GM21515 (cell line): ENCODE data around the gene PARP4.
"Not testable (repeated sequence)": the region's sequence is repeated elsewhere in the genome, so short reads cannot be mapped to it uniquely, and the experiment has no call there.

Experiments used
- ATAC-seq: cut with Tn5 transposase; IDR thresholded peaks from one replicate; pipeline ENCODE4 v1.9.1; 2021; ENCODE audit not compliant: unreplicated experiment

Gene PARP4

GRCh38 chr13:24506283-24506682 lies 6.3 kb downstream of the PARP4 start:
- ATAC-seq = not testable (repeated sequence)

DNA sequence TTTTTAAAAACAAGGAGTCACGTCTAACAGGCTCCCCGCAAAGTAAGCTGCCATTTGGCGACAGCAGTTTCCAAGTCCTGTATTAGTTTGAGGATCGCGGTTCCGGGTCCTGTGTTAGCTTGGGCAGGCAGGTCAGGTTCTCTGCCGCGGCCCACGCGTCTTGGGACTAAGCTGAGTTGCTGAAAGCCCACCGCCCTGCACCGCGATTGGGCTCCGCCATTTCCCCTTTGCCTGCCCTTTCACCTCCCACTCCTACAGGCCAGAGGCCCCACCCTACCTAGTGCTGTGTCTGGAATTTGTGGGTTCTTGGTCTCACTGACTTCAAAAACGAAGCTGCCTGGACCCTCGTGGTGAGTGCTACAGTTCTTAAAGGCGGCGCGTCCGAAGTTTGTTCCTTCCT lies 6.8 kb downstream of the PARP4 start:
- no peak for ATAC-seq

GRCh38 chr13:24505256-24505655 lies 7.3 kb downstream of the PARP4 start:
- no peak for ATAC-seq

GRCh38 chr13:24503379-24503696 lies 9.2 kb downstream of the PARP4 start:
- ATAC-seq = no peak

DNA sequence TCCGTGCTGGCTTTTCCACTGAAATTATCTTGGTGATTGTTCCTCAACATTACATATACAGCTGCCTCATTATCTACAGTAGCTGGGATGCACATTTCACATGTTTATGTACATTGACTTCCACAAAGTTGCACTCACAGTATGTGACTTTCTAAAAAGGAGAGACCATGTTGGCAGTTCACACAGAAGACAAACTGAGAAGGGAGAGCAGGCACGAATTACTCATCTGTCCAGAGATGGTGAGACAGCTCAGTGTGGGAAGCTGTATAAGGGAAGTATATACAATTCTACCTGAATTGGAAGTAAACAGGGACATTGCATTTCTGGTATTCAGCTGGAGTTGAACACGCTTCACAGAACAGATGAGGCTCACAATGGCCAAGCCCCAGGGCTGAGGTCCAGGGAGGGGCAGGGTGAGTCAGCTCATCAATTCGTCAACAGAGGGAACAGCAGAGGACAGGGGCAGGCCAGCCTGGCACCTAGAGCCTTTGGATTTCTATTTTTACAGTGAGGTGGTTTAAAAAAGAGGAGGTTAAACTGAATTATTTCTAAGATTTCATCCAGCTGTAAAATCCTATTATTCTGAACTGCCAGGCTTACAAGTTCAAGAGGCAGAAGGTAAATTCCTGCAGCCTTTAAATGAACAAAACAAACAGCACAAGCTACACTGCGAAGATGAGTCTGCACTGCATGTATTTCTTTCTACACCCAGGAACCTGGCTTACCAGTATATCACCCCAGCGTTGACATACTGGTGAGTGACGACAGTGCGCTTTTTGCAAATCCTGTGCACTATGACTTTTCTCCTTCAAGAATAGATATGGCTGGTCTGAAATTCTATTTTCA lies 9.8 kb downstream of the PARP4 start:
- ATAC-seq = no peak

DNA sequence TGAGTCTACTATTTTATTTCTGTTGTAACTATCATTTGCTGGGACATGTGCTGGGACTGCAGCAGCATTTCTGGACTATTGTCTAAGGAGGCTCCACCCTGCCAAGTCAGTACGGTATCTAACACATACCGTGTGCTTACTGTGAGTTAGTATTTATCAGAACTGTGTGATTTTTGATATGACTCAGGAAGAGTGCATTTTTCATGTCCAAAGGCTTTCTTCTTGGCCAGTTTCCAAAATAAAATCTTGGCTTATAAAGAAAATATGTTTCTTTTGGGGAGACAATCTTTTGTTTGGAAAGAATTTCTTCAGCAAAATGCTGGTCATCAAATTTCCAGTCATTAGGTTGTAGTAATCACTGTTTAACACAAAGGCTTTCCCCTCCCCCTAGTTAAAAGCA lies 11.6 kb downstream of the PARP4 start:
- ATAC-seq = no peak

DNA sequence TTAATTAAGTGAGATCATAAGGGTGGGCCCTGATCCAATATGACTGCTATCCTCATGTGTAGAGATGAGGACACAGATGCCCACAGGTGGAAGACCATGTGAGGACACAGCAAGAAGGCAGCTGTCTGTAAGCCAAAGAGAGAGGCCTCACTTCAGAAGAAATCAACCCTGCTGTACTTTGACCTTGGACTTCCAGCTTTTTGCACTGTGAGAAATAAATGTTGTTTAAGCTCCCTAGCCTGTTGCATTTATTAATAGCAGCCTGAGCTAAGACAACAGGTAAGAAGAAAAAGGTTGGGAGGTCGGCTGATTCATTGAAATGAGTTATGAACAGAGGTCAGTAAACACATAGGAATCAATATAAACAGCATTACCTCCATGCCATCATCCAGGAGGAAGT lies 14.8 kb downstream of the PARP4 start:
- no peak for ATAC-seq

DNA sequence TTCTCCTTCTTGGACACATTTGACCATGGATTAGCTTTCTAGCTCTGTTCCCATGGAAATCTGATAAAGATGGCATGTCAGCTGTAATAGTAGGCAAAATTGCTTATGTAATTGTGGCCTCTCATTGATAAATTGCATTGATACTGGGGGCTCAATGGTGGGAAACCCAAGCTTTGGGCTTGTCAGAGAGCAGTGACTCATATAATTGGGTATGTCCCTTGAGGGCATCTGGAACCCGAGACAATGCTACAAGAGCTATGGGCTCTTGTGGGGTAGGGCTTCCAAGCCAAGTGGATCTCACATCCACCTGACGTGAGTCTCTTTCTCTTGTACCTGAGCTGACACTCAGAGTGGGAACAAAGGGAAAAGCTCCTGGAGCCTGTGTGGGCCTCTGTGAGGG lies 16.3 kb downstream of the PARP4 start:
- ATAC-seq = not testable (repeated sequence)

DNA sequence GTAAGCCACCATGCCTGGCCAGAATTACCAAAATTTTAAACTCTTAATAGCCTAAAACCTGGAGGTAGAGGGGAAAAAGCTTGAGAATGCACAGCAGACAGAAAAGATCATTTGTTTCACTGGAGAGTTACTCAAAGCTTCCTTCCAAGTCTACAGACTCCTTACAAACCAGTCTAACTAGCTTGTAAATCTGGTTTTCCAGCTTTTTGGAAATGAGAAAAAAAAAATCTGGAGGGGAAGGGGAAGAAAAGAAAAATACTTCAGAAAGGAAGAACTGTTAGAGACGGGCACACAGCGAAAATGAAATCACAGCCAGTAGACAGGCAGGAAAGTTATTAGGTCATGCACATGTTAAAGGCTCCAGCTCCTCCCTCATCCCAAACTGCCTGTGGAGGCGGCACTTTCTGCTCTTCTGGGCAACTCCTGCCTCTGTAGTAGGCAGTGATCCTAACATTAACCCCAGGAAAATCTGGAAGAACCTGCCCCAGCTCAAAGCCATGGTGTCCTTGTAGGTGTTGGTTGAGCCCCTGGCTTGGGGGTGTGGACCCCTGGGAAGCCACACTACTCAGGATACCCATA lies 17.3 kb downstream of the PARP4 start:
- no peak for ATAC-seq

- no peak for ATAC-seq
Measured at GRCh38 chr13:24493356-24493755, 19.2 kb downstream of the PARP4 start.

- ATAC-seq = no peak
Measured at GRCh38 chr13:24491845-24492244, 20.7 kb downstream of the PARP4 start.

DNA sequence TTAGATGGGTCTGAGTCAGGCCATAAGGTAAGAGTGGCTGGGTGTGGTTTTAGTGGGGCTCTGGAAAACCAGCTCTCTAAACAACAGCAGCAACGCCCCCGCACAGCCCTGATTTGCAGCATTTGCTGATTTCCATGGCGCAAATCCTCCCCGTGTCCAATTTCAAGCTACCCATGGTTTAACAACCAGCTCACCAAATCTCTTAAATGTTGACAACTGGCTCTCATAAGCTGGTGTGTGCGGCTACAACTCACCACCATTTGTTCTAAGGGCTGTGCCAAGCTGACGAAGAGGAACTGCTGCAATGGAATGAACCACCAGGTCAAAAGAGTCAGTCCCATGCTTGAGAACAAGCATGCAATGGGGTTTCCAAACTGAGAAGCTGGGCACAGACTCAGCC lies 22.9 kb downstream of the PARP4 start:
- ATAC-seq = no peak

GRCh38 chr13:24488092-24488491 lies 24.5 kb downstream of the PARP4 start:
- ATAC-seq = not testable (repeated sequence)

DNA sequence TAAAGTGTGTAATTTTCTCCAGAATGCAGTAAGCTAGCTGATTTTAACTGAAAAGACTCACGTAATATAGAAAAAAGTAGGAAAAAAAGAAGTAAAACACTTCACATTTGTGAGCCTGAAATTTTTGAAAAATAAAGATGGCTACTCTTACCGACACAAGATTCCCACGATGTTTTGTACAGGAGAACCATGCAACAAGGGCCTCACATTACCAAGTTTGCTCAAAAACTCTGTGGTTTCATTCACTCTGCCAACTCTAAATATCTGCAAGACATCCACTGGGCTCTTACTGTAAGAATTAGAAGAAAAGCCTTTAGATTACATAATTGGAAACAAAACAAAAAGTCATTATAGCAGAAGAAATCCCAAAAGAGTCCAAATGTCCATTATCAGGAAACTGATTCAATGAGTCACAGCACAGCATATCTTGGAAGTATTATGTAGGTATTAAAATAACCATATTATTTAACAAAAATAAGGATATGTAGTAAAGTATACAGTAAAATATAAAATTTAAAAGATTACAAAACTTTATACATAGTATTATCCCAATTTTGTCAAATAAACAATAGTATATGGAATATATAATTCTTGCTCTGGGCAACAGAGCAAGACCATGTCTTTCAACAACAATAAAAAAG lies 26.4 kb downstream of the PARP4 start:
- ATAC-seq = not testable (repeated sequence)

DNA sequence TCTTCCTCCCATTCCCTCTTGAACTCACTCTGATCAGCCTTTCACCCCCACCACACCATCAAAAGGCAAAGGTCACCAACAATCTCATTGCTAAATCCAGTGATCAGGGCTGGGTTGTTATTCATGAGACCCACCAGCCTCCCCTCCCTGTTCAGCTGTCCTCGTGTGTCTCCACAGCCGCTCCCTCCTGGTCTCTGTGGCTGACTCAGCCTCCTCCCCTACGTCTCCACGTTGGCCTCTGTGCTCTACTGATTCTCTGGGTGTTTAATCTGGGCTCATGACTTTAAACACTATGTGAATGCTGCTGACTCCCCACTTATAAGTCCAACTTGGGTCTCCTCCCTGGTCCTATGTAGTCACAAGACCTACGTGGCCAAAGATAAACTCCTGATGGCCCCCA lies 38.9 kb downstream of the PARP4 start:
- no peak for ATAC-seq

DNA sequence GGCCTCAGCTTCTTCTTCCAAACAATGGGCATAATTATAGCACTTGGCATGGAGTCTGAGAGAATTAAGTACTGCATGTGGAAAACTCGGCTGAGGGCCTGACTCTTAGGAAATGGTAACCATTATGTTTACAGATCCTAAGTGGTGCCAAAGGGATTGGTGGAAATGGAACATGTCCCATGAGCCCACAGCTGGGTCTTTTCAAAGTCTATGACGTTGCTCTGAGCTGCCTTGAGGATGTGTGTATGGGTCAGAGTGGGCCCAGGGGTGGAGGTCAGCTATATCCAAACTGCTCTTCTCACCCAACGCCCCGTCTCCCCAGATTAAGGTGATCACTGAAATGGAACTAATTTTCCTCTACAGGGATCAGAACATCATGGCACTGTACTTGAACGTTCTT lies 40.4 kb downstream of the PARP4 start:
- not testable (repeated sequence) for ATAC-seq

DNA sequence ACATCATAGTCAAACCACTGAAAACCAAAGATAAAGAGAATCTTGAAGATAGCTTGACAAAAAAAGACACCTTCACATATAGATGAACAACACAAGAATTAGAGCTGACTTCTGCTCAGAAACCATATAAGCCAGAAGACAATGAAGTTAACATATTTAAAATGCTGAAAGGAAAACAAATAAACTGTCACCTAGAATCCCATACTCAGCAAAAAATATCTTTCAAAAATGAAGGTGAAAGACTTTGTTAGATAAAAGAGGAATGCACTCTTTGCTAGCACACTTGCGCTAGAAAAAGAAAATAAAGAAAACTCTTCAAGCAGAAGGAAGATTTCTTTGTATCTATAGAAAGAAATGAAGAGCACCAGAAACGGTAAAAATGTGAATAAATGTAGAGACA lies 49.5 kb downstream of the PARP4 start:
- no peak for ATAC-seq

GRCh38 chr13:24460256-24460655 lies 52.3 kb downstream of the PARP4 start:
- ATAC-seq = no peak

- ATAC-seq = no peak
Measured at GRCh38 chr13:24459726-24460125, 52.9 kb downstream of the PARP4 start.

DNA sequence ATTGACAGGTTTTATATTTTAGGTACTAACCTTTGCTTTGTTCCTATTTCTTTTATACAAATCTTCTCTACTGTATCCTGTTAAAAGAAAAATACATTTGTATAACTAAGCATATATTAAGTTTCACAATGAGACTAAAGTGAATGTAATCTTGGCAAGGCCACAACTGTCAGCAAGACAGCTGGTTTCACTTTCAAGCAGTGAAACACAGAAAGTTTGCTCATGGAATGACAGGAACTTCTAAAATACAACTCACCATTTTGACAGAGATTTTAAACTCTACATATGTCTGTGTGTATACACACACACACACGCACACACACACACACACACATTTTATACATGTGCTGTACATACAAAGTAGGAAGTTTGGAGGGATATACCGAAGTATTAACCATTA lies 53.3 kb downstream of the PARP4 start:
- no peak for ATAC-seq

DNA sequence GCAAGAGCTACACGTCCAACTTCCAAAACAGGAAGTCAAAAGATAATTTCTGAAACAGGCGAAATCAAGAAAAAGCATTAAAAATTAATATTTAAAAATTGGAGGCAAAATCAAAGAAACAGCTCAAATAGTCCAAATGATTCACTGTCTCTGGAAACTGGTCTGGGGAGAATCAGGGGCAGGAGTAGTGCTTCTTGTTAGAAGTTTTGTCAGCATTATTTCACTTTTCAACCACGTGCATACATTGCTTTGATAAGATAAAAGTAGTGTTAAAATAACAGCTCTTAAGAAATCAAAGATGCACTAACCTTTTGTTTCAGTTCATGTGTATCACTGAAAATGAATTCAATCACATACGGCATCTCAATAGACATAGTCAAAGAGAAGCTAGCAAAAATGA lies 53.8 kb downstream of the PARP4 start:
- no peak for ATAC-seq

- ATAC-seq = no peak
Measured at GRCh38 chr13:24456396-24456795, 56.2 kb downstream of the PARP4 start.
